MCF 10A (cell line): ENCODE data around the gene TPSD1. TPM values are rescaled to one million over a fixed set of nuclear protein-coding genes. Genes with fewer than 3 reads are reported as not detected.

Source experiments
- BruUV-seq: library from RNA; stranded (reverse); fragments of 400-500 nt; replicated peaks from 2 replicates; lab custom pipeline; 2021; lab: Mats Ljungman, UMichigan
- CTCF ChIA-PET: fragments of 300-600 bp; sonication (Branson Sonifier 250); formaldehyde crosslinking; extraction: SDS; loops from one replicate; lab custom pipeline; 2021; ENCODE audit warnings: antibody characterized with exemption, inconsistent platforms; lab: Yijun Ruan, JAX
- POLR2A ChIA-PET: fragments of 300-600, 350-650 bp; sonication (Branson Sonifier 250); formaldehyde crosslinking; extraction: SDS; loops from one replicate; lab custom pipeline; 2020; ENCODE audit warnings: antibody characterized with exemption, inconsistent platforms; lab: Yijun Ruan, JAX
- DNase-seq: peaks from one replicate; pipeline ENCODE4 v3.0.0-alpha.2; 2018; ENCODE audit not compliant: unreplicated experiment
- H3K27ac Mint-ChIP-seq: one replicate; pipeline ENCODE4 v1.8.0; 2022; ENCODE audit warnings: mild to moderate bottlenecking, low read depth, mixed read lengths; ENCODE audit not compliant: unreplicated experiment
- H3K27me3 Mint-ChIP-seq: one replicate; pipeline ENCODE4 v1.8.0; 2022; ENCODE audit warnings: mixed read lengths; ENCODE audit not compliant: insufficient read depth, unreplicated experiment
- H3K36me3 Mint-ChIP-seq: one replicate; pipeline ENCODE4 v1.8.0; 2022; ENCODE audit warnings: mild to moderate bottlenecking, moderate library complexity, mixed read lengths; ENCODE audit not compliant: insufficient read depth, unreplicated experiment
- H3K4me1 Mint-ChIP-seq: one replicate; pipeline ENCODE4 v1.8.0; 2022; ENCODE audit warnings: mixed read lengths; ENCODE audit not compliant: insufficient read depth, unreplicated experiment
- H3K4me3 Mint-ChIP-seq: one replicate; pipeline ENCODE4 v1.8.0; 2022; ENCODE audit warnings: mild to moderate bottlenecking, moderate library complexity, mixed read lengths; ENCODE audit not compliant: unreplicated experiment
- H3K9me3 Mint-ChIP-seq: one replicate; pipeline ENCODE4 v1.8.0; 2022; ENCODE audit warnings: mixed read lengths; ENCODE audit not compliant: unreplicated experiment
- CTCF ChIP-seq: fragments of 200-600 bp; IDR thresholded peaks from one replicate; pipeline ENCODE4 v1.8.0; 2022; ENCODE audit warnings: antibody characterized with exemption, mild to moderate bottlenecking; ENCODE audit not compliant: unreplicated experiment
- intact Hi-C: fragments of 100-400 bp; cut with micrococcal nuclease; formaldehyde crosslinking; loops from 2 replicates; pipeline ENCODE4 v1.14.1; 2022
- total RNA-seq: library from RNA; stranded (reverse); gene quantifications from 2 replicates; pipeline ENCODE4 v1.2.3, GENCODE V29; 2022

TPSD1 gene
- total RNA-seq, 1 experiment from 2014 or later, result not detected

GRCh38 chr16:1221628-1222552 lies 34.0 kb upstream of the TPSD1 start:
- Mint-ChIP-seq H3K36me3 (no peaks in the 10 kb centered on the region), H3K4me3 (no peak overlapping the region), H3K9me3 (no peaks in the 10 kb centered on the region), H3K27me3 (peaks cover 57% of the 10 kb centered on the region), H3K27ac (no peak overlapping the region), H3K4me1 (peaks cover 5% of the 10 kb centered on the region)
- intact Hi-C loops, result no loop called here
- no peak for TF ChIP-seq CTCF
- DNase-seq, result peak; percentile 18
- POLR2A ChIA-PET, result no interaction called here
- no TSS peak for BruUV-seq
- CTCF ChIA-PET, result no interaction called here

GRCh38 chr16:1222553-1223354 lies 33.1 kb upstream of the TPSD1 start:
- ChIA-PET CTCF (no interaction called here), POLR2A (interaction anchor here (0.5 kb wide), 1 partner anchor 168 kb away, joined by 3 read pairs; no protein-coding TSS in a partner anchor)
- Mint-ChIP-seq H3K27me3 (peaks cover 49% of the 10 kb centered on the region), H3K4me1 (peaks cover 5% of the 10 kb centered on the region), H3K9me3 (no peaks in the 10 kb centered on the region), H3K4me3 (no peak overlapping the region), H3K36me3 (no peaks in the 10 kb centered on the region), H3K27ac (no peak overlapping the region)
- DNase-seq, result no peak
- intact Hi-C loops, result no loop called here
- BruUV-seq, result no TSS peak
- no peak for TF ChIP-seq CTCF

GRCh38 chr16:1223355-1224214 lies 32.3 kb upstream of the TPSD1 start:
- no peaks in the 10 kb centered on the region for H3K36me3 Mint-ChIP-seq
- no peak for TF ChIP-seq CTCF
- no peak overlapping the region for H3K27ac Mint-ChIP-seq
- BruUV-seq, result no TSS peak
- no peak overlapping the region for H3K4me3 Mint-ChIP-seq
- CTCF ChIA-PET, result no interaction called here
- H3K4me1 Mint-ChIP-seq, result peaks cover 5% of the 10 kb centered on the region
- intact Hi-C loops, result no loop called here
- H3K9me3 Mint-ChIP-seq, result no peaks in the 10 kb centered on the region
- peaks cover 40% of the 10 kb centered on the region for H3K27me3 Mint-ChIP-seq
- no peak for DNase-seq
- POLR2A ChIA-PET, result interaction anchor here (0.5 kb wide), 1 partner anchor 167 kb away, joined by 3 read pairs; no protein-coding TSS in a partner anchor
